Stomach (tissue), 9 donors: ENCODE measurements around the gene ACOXL. TPM values are rescaled to one million over a fixed set of nuclear protein-coding genes. Genes with fewer than 3 reads are reported as not detected.

ENCODE experiments used
- DNase-seq, 2 donors: peaks; one replicate each; pipeline versions ENCODE4 v3.0.0 to v3.0.0-alpha.2; 2013 to 2019
- H3K27ac ChIP-seq, 5 donors: fragments of 200-600 bp in 4 of 5; sonication (generic) in 4 of 5; one replicate each; pipeline ENCODE4 v1.5.1; 2013 to 2019; ENCODE audit warnings: mild to moderate bottlenecking in 1 of 5, moderate library complexity in 1 of 5
- H3K27me3 ChIP-seq, 3 donors: fragments of 200-600 bp; sonication (generic); one replicate each; pipeline ENCODE4 v1.5.1; 2017 to 2019; ENCODE audit warnings: mixed run types in 1 of 3
- H3K36me3 ChIP-seq, 4 donors: fragments of 200-600 bp; sonication (generic); 1 replicate in 3 of 4; 2 replicates in 1 of 4; pipeline ENCODE4 v1.5.1; 2016 to 2019
- H3K4me1 ChIP-seq, 4 donors: fragments of 200-600 bp; sonication (generic); one replicate each; pipeline ENCODE4 v1.5.1; 2016 to 2019
- H3K4me3 ChIP-seq, 4 donors: fragments of 200-600 bp; sonication (generic) in 3 of 4; one replicate each; pipeline ENCODE4 v1.5.1; 2016 to 2019; ENCODE audit warnings: mild to moderate bottlenecking in 1 of 4
- H3K9me3 ChIP-seq, 4 donors: fragments of 200-600 bp; sonication (generic); one replicate each; pipeline ENCODE4 v1.5.1; 2016 to 2019
- CTCF ChIP-seq, 7 experiments: fragments of 450-650 bp in 4 of 7; fragments of 200-600 bp in 3 of 7; sonication (generic) in 3 of 7; IDR thresholded peaks; one replicate each; pipeline ENCODE4 v1.5.1; 2016 to 2019; ENCODE audit warnings: antibody characterized with exemption in 7 of 7, control low read depth in 2 of 7, mild to moderate bottlenecking in 1 of 7
- EP300 ChIP-seq: sonication (generic); formaldehyde crosslinking; IDR thresholded peaks from one replicate; pipeline ENCODE4 v1.6.1; 2017; ENCODE audit warnings: antibody characterized with exemption
- POLR2A ChIP-seq, 4 donors: fragments of 450-650 bp; IDR thresholded peaks; one replicate each; pipeline ENCODE4 v1.6.1; 2016; ENCODE audit warnings: antibody characterized with exemption in 4 of 4, control low read depth in 2 of 4, mild to moderate bottlenecking in 1 of 4, moderate library complexity in 1 of 4
- POLR2AphosphoS5 ChIP-seq, 3 donors: sonication (generic); formaldehyde crosslinking; IDR thresholded peaks; one replicate each; pipeline ENCODE4 v1.6.1; 2016; ENCODE audit warnings: antibody characterized with exemption in 3 of 3
- WGBS, 5 donors: extraction: QIAGEN DNeasy Blood & Tissue Kit in 3 of 5; methylation state at CpG; one replicate each; pipeline versions ENCODE4 v1.1.5 to v1.1.7; 2013 to 2018; 5-methylcytosine and 5-hydroxymethylcytosine counted together
- intact Hi-C: fragments of 100-400 bp; cut with DNase I; formaldehyde crosslinking; loops from one replicate; pipeline ENCODE4 v1.15.1; 2023; ENCODE audit warnings: low total_unique reads
- polyA plus RNA-seq, 3 donors: library from polyadenylated mRNA; stranded (reverse); fragments of 200-250 nt; gene quantifications; one replicate each; pipeline ENCODE4 v1.2.3, GENCODE V29; 2013
- total RNA-seq, 5 donors: library from RNA; depleted of rRNA; stranded (reverse); fragments of >200 nt; gene quantifications; one replicate each; pipeline versions ENCODE4 v1.1.0 to v1.2.3, GENCODE V29; 2014 to 2016
- donor health status: healthy with polysubstance abuse.
- donor health status: Bipolar disorder and iron deficiency.
- donor health status: healthy.

ACOXL gene
- total and polyA plus RNA-seq, 8 donors, result 0.10 to 1.3 (median 0.45) TPM; not detected in 3

GRCh38 chr2:110741491-110741980, 9.2 kb downstream of the ACOXL start:
- DNase-seq, result no peak
- no peaks in the 10 kb centered on the region for H3K4me1 ChIP-seq
- WGBS, 5 donors, result 51 to 62% (median 56%) methylated on average over 9 of the region's 9 CpGs
- no peaks in the 10 kb centered on the region for H3K36me3 ChIP-seq
- no peak for TF ChIP-seq POLR2A (IDR thresholded peaks at IDR 0.05)
- TF ChIP-seq EP300, result no peak
- TF ChIP-seq POLR2AphosphoS5 (IDR thresholded peaks at IDR 0.05), result no peak
- TF ChIP-seq CTCF (IDR thresholded peaks at IDR 0.05), result no peak
- H3K9me3 ChIP-seq, result peaks cover 0 to 9% (median 7%) of the 10 kb centered on the region in 4 donors
- no peak overlapping the region for H3K27ac ChIP-seq
- H3K27me3 ChIP-seq, result peaks cover 0 to 47% (median 5%) of the 10 kb centered on the region in 3 donors
- no peak overlapping the region for H3K4me3 ChIP-seq
- intact Hi-C loops, result no loop called here

GRCh38 chr2:110742412-110742811, 10.0 kb downstream of the ACOXL start:
- Histone ChIP-seq H3K4me1 (no peaks in the 10 kb centered on the region), H3K4me3 (no peak overlapping the region), H3K36me3 (no peaks in the 10 kb centered on the region), H3K27me3 (peaks cover 0 to 47% (median 5%) of the 10 kb centered on the region in 3 donors), H3K9me3 (peaks cover 0 to 9% (median 7%) of the 10 kb centered on the region in 4 donors), H3K27ac (no peak overlapping the region)
- no peak for DNase-seq
- intact Hi-C loops, result no loop called here
- TF ChIP-seq POLR2AphosphoS5 (IDR thresholded peaks at IDR 0.05) (no peak), CTCF (IDR thresholded peaks at IDR 0.05) (no peak), EP300 (no peak), POLR2A (IDR thresholded peaks at IDR 0.05) (no peak)
- WGBS, 5 donors, result 92 to 97% (median 93%) methylated on average over 2 of the region's 2 CpGs

DNA sequence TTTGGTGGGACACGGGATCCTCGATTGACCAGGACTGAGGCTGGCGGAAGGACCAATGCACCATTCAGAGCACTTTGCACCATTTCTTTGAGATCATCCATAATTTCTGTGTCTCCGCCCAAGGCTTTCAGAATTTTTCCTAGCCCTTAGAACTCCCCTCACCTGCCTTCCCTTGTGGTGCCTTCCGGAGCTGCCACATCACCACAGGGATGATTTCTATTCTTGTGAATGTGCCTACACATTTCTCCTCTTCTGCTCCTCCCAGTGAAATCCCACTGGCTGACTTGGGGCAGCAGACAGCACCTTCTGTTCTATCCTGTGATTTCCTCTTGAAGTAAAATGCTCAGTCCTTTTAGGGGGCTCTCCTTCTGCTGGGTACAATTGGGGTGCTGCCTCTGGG, 11.2 kb downstream of the ACOXL start:
- Histone ChIP-seq H3K4me3 (no peak overlapping the region), H3K9me3 (peaks cover 0 to 9% (median 6%) of the 10 kb centered on the region in 4 donors), H3K36me3 (no peaks in the 10 kb centered on the region), H3K4me1 (peaks cover 0 to 9% (median 6%) of the 10 kb centered on the region in 4 donors), H3K27me3 (peaks cover 0 to 35% (median 5%) of the 10 kb centered on the region in 3 donors), H3K27ac (no peak overlapping the region)
- intact Hi-C loops, result no loop called here
- no peak for DNase-seq
- 88 to 95% (median 94%) methylated on average over 5 of the region's 5 CpGs for WGBS, 5 donors
- TF ChIP-seq EP300 (no peak), CTCF (IDR thresholded peaks at IDR 0.05) (no peak), POLR2AphosphoS5 (IDR thresholded peaks at IDR 0.05) (no peak), POLR2A (IDR thresholded peaks at IDR 0.05) (no peak)

DNA sequence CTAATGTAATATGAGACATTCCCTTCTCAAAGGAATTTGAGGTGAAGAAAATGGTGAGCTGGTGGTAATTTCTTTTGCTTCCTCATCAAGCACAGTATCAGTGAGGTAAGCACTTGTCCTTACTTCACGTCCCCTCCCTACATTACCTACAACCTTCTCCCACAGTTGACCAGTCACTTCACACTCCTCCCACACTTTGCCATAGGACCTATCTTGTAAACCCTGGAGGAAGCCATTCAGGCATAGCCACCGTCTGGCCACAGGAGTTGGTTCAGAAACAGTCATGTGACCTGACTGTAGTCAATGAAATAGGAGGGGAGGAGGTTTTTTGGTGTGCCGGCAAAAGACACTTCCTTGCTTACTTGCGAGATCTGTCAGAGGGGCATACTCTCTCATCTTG, 12.1 kb downstream of the ACOXL start:
- DNase-seq, result no peak
- Histone ChIP-seq H3K36me3 (no peaks in the 10 kb centered on the region), H3K27me3 (peaks cover 0 to 37% (median 5%) of the 10 kb centered on the region in 3 donors), H3K27ac (no peak overlapping the region), H3K4me3 (no peak overlapping the region), H3K4me1 (peaks cover 0 to 12% (median 8%) of the 10 kb centered on the region in 4 donors), H3K9me3 (peaks cover 0 to under 1% (median under 1%) of the 10 kb centered on the region in 4 donors)
- no peak for TF ChIP-seq POLR2AphosphoS5 (IDR thresholded peaks at IDR 0.05)
- WGBS, 5 donors, result 81 to 87% (median 83%) methylated on average over 4 of the region's 4 CpGs
- intact Hi-C loops, result no loop called here

GRCh38 chr2:110745048-110745447, 12.7 kb downstream of the ACOXL start:
- intact Hi-C loops, result no loop called here
- DNase-seq, result no peak
- no peaks in the 10 kb centered on the region for H3K9me3 ChIP-seq
- peaks cover 0 to 12% (median 8%) of the 10 kb centered on the region in 4 donors for H3K4me1 ChIP-seq
- H3K27ac ChIP-seq, result no peak overlapping the region
- peaks cover 0 to 40% (median 5%) of the 10 kb centered on the region in 3 donors for H3K27me3 ChIP-seq
- no peaks in the 10 kb centered on the region for H3K36me3 ChIP-seq
- H3K4me3 ChIP-seq, result no peak overlapping the region
- WGBS, 5 donors, result 66 to 100% (median 81%) methylated on average over 2 of the region's 2 CpGs
- TF ChIP-seq POLR2AphosphoS5 (IDR thresholded peaks at IDR 0.05) (no peak), EP300 (no peak), CTCF (IDR thresholded peaks at IDR 0.05) (no peak), POLR2A (IDR thresholded peaks at IDR 0.05) (no peak)
